ENCODE measurements around the gene B4GALT5.

- TF ChIP-seq CTCF (IDR thresholded peaks at IDR 0.05; ENCODE audit: low read depth, low read length) (no peak), EZH2phosphoT487 (IDR thresholded peaks at IDR 0.05; ENCODE audit: low read depth) (no peak)
Observed at GRCh38 chr20:49753133-49753532, 39.5 kb upstream of the B4GALT5 start.

Data from OCI-LY3 (cell line).